Left kidney (tissue), 2 donors: ENCODE results near the gene AGAP1. TPM values are rescaled to one million over a fixed set of nuclear protein-coding genes. Genes with fewer than 3 reads are reported as not detected.

Experiments used
- DNase-seq: peaks from one replicate; pipeline ENCODE4 v3.0.0-alpha.2; 2013
- polyA plus RNA-seq: library from polyadenylated mRNA; unstranded; fragments of 120-200 nt; gene quantifications from one replicate; pipeline ENCODE4 v1.2.1, GENCODE V29; 2013; ENCODE audit not compliant: insufficient read length

AGAP1 gene
- polyA plus RNA-seq, 1 donor = 21.2 TPM

DNA sequence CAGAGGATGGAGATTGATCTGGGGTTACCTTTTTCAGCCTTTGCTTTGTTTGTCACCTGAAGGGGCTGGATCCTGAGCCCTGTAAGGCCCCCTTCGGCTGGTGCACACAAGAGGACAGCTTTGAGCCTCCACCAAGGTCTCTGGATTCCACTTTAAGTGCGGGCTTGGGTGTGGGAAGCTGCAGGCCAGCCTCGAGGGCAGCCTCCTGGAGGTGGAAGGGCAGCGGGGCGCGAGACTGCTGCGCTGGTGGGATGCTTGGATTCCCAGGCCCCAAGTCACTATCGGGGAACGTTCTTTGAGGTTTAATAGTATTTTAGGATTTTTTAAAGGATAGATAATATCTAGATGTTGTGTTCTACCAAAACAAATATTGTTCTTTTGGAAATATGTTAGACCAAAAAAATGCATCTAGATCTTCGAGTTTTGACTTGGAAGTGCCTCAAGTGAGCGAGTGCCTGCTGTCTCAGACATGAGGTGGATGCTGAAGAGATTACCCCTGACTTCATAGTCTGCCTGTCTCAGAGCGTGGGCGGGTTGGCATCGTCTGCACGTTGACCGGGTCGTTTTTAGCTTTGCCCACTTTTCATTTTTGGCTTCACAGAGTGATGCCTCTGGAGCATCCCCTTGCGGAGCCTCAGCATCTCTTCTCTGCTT lies 113.8 kb downstream of the AGAP1 start:
- no peak for DNase-seq

- no peak for DNase-seq
These were observed 114.5 kb downstream of the AGAP1 start for GRCh38 chr2:235608200-235608887.

DNA sequence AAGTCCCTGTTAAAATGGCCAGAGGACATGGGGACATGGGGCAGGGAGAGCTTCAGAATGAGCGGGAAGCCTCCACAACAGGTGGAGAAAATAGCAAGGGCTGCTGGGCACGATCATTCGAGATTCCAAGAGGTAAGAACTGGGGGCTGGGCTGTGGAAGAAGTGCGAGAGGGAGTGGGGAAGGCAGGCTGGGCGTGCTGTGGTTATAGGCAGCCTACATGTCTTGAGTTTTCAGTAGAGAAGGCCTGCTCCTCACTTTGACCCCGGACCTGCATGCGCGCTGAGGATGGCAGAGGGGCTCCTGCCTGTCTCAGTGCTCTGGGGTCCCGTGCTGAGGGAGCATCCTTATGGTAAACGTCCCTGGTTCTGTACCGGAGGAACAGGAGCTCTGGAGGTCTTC lies 115.5 kb downstream of the AGAP1 start:
- DNase-seq = no peak

- no peak for DNase-seq
These were observed 115.9 kb downstream of the AGAP1 start for GRCh38 chr2:235609746-235610145.

GRCh38 chr2:235610696-235611257 lies 116.9 kb downstream of the AGAP1 start:
- no peak for DNase-seq

GRCh38 chr2:235611349-235611748 lies 117.5 kb downstream of the AGAP1 start:
- no peak for DNase-seq

GRCh38 chr2:235611756-235612155 lies 117.9 kb downstream of the AGAP1 start:
- DNase-seq = no peak

DNA sequence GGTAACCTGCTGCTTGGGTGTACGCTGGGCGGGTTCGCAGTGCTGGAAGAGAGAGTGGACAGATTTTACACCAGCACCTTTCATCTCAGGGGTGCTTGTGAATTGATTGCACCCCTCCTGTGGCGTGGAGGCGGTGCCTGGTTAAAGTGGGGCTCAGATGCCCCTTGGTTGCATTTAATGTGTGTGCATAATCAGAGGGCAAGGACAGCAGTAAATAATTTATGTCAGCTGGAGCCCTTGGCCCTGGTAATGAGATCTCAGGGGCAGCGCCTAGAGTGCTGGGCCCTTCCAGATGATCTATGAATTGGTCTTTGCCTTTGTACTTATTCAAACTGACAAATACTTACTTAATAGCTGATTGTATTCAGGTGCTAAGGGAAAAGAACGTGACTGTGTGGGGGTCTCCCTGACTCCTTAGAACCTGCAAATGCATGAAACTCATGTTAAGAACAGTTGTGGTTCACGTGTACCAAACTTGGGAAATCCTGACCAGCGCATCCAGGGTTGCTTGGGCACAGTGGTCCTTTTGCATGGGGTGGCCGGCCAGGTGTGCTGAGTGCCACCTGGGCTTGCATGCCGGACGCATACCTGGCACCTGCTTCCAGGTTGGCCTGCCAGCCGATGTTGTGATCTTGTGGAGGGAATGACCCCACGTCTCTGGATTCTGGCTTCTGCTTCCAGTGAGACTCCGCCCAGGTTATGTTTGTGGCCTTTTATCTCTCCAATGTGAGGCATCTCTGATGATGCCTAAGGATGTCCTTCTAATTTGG lies 118.5 kb downstream of the AGAP1 start:
- DNase-seq = no peak

DNA sequence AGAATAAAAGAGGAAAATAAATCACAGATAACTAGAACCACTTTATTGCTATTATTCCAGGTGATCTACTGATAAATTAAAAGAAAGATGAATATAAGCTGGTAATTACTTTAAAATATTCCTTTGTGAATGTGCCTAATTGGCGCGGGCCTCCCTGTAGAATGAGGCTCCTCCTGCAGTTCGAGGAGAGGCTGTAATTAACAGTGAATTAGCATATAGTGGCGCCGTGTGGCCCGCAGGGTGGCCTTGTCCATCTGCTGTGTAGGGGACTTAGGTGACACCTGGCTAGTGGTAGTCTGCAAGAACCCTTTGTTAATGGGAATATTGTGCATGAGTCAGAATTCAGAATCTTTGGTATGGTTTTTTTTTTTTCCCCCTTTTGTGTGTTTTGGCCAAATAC lies 119.8 kb downstream of the AGAP1 start:
- no peak for DNase-seq

DNA sequence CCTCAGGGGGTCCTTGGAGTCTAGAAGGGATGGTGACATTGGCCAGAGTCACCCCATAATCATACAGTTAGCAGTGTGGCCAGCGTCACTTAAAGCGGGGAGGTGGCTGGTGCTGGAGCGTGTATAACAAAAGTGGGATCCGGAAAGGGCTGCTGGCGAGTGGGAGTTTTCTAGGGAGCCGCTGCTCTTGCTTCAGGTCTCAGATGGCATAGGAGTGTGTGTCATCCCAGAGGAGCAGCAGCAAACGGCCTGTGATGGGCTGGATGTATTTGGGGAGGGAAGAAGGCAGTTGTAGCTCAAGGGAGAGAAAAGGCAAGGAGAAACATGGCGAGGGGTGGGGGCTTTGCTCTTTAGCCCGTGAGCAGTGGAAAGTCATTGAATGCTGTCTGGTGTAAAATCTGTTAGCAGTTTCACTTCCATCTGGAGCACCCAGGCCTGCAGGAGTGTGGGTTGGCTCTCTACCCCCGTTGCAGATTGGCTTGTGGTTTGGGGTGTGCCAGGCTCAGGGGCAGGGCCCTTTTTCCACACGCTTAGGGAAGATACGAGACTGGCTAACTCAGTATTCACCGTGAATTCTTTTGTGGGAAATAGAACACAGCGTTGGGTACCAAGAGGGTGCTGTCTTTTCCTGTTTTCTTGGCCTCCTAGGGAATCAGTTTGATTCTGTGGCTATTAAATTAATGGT lies 120.5 kb downstream of the AGAP1 start:
- DNase-seq = no peak

- no peak for DNase-seq
These were observed 121.3 kb downstream of the AGAP1 start for GRCh38 chr2:235614900-235615712.

DNA sequence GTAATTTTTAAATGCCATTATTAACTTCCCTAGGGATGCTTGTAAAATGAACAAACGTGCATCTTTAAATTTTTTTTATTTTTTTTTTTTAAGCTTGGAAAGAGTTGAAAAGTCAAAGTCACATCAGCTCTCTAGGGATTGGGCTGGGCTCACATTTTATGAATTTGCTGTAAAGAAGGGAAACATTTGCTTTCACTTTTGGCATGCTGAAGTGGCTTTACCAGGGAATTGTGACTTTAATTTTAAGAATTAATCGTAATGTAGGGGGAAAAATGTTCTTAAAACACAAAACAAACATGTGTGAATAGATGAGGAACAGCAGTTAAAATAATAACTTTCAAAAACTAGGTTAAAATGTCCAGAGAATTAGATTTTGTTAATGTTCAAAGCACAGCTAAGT lies 123.0 kb downstream of the AGAP1 start:
- no peak for DNase-seq

- no peak for DNase-seq
These were observed 124.2 kb downstream of the AGAP1 start for GRCh38 chr2:235618039-235618438.

- DNase-seq = no peak
These were observed 125.7 kb downstream of the AGAP1 start for GRCh38 chr2:235619544-235619943.

- no peak for DNase-seq
These were observed 127.9 kb downstream of the AGAP1 start for GRCh38 chr2:235621736-235622135.

GRCh38 chr2:235623111-235623510 lies 129.3 kb downstream of the AGAP1 start:
- DNase-seq = no peak

- no peak for DNase-seq
These were observed 129.9 kb downstream of the AGAP1 start for GRCh38 chr2:235623752-235624151.

DNA sequence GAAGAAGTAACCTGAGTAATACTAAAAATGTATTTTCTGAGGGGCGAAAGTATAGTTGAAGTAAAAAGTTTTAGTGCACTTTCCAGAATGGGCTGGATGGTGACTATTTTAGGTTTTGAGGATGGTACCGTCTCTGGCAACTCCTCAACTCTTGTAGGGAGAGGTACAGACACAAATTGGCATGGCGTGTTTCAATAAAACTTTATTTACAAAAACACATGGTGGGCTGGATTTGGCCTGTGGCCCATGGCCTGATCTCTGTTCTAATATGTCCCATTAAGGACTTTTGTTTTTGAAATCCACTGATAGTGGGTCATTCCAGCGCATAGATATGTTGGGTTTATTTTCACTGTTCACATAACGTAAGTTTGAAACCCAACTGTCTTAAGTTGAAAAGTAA lies 132.8 kb downstream of the AGAP1 start:
- DNase-seq = no peak

DNA sequence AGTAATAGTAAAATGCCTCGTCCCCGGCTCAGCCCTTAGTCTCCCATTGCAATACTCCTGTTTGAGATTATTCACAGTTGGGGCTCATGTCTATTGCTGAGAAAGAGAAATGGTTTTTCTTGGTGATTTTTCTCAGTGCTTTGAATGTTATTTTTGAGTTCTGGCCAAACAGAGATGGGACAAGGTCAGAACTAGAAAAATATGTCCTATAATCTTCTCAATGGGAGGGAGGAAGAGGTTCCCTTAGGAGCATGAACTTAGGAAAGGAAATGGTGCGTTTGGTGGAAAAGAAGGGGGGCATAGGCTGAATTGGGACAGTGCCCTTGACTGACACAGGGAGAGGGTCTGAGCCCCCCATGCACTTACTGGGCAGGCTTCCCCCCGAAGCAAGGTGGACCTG lies 133.8 kb downstream of the AGAP1 start:
- DNase-seq = no peak

- DNase-seq = no peak
These were observed 137.0 kb downstream of the AGAP1 start for GRCh38 chr2:235630718-235631296.
